CD4-positive, alpha-beta T cell treated with Interleukin-2 at 100 ng/mL for 4 hours (primary cell): ENCODE measurements around the gene SLC6A9.

Experiments used
- DNase-seq: peaks from one replicate; pipeline ENCODE4 v3.0.0-alpha.2; 2020; ENCODE audit warnings: low spot score

Gene SLC6A9

GRCh38 chr1:44029260-44029910 lies 1.9 kb downstream of the SLC6A9 start:
- DNase-seq: no peak

- no peak for DNase-seq
Observed at GRCh38 chr1:44027320-44027719, 3.9 kb downstream of the SLC6A9 start.

DNA sequence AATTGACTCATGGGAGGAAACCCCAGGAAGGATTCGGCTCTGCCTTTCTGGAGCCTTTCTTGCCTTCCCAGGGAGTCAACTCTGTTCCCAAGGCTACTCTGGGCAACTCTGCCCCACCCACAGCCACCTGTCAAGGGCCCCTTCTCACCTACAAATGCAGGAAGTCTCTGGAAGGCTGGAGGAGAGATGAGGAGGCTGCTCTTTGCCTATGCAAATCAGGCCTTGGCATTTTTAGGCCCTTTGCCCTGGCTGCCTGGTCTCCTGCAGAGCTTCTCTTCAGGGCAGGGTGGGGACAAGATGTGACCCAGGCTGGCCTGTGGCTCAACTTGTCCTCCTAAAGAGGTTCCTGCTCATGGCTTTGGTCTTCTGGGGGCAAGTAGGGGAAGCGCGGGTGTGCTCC lies 5.4 kb downstream of the SLC6A9 start:
- no peak for DNase-seq

DNA sequence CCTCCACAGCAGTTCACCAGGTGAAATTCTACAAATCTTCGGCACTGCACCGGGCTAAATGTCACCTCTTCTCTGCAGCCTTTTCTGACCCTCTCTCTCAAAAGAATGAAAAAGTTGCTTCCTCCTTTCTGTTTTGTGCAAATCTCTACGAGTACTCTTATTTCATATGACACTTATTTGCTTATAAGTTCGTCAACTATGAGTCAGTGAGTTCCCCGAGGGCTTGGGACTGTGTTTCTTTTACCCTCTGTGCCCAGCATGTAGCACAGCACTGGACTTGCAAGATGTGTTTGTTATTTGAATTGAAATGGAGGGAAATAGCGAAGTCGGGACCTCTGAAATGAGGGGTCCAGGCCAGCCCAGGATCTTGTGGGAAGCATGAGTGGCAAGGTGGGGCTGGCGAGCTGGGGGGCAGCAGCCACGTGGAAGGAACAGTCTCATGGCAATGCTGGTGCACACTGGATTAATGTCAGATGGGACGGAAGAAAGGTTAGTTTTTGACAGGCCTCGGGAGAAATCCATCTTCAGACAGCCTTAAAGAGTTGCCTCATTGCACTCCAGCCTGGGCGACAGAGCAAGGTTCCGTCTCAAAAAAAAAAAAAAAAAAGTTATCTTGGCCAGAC lies 6.2 kb downstream of the SLC6A9 start:
- no peak for DNase-seq

GRCh38 chr1:44024031-44024902 lies 7.0 kb downstream of the SLC6A9 start:
- DNase-seq: no peak

DNA sequence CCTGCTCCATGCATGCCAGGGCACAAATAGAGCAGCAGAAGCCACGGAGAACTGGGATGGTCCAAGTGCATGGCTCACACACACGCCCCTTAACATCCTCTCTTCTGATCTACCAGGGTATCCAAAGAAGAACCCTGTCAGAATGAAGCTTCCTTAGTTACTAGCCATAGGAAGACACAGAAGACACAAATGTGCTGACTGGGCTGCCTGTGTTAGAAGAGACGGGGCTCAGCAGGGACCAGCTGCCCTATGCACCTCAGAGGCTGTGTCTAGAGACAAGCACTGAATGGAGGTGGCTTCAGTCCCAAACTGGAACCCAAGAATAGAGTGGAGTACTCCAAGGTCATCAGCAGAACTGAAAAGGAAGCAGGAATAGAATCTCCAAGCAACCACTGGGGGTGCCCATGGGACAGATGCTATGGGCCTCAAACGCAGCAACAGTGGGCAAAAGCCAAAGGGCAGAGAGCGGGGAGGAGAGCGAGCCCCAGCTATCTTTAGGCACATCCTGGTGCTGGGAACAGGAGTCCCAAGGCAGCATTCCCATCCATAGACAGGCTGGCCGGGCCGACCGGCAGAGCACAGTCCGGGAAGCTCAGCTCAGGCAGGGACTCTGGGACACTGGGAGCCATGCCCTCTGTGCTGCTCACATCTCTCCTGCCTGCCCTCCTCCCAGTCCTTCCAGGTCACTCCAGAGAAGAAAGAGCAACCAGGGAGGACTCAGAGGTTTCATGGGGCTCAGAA lies 9.5 kb downstream of the SLC6A9 start:
- no peak for DNase-seq

- DNase-seq: no peak
Observed at GRCh38 chr1:44021156-44021555, 10.1 kb downstream of the SLC6A9 start.

DNA sequence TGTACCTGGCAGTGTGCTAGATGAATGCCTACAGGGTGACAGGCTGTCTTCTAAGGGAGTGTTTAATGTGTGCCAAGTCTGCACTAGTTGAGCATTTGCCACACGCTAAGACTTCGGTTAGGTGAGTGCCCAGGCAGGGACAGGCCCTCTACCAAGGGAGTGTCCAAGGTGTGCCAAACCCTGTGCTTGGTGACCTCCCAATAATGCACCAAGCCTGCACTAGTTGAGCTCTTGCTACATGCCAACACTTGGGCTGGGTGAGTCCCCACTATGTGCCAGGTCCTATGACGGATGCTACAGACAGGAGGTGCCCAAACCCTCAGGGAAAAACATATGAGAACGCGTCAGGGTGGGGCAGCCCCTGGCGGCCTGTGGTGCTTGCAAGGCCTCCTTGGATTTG lies 10.8 kb downstream of the SLC6A9 start:
- no peak for DNase-seq

GRCh38 chr1:44019466-44019948 lies 11.8 kb downstream of the SLC6A9 start:
- DNase-seq: no peak

DNA sequence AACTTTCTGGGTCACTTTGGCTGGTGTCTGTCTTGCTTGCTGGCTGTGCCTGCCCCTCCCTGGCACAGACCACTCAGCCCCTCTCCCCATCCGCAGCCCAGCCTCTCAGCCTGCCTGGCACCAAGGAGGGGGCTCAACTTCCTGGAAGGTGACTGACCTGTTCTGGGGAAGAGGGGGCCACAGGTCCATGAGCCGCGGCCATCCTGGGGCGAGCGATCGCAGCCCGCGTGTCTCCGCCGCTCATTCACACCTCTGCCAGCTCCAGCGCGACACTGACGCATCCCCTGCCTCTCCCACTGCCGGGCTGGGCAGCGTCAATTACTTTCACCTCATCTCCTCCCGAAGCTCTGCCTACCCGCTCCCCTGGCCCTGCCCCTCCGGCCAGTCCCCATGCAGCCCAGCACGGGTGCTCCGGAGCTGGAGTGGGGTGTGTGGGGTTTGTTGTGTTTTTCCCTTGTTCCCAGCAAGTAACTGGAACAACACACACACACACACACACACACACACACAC lies 14.3 kb downstream of the SLC6A9 start:
- no peak for DNase-seq

DNA sequence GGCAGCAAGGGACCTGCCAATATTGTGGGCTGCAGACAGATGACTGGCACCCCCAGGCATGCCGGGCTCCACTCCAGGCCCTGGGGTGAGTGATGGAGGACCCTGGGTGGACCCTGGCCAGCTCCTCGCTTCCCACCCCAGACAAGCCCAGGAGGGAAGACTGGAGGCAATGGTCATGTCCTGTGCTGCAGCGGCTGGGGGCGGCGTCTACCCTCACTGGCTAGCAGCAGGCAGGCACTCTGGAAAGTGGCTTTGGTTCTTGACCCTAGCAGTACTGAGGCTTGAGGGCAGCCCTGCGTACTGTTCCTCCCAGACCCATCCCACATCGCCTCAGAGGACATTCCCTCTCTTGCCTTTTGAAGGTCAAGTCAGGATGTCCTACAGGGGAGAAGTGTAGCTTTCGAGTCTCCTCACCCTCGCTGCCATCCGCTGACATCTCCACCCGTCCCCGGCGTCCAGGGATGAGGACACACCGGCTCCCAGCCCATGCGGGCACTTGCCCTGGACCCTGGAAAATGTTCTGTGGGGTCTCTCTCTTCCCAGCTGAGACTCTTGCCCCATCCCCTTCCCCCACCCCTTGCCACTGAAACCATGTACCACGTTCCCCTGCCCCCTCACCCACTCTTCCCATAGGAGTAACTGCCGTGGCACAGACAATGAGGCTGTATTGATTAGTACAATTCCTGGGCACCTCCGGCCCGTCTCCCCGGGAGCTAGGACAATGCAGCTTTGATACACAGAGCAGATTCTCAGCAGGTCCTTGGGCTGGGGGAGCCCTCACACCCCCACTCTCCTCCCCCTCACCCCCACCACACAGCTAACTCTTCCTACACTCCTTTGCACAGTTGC lies 15.0 kb downstream of the SLC6A9 start:
- no peak for DNase-seq

- no peak for DNase-seq
Observed at GRCh38 chr1:44015206-44015605, 16.1 kb downstream of the SLC6A9 start.

DNA sequence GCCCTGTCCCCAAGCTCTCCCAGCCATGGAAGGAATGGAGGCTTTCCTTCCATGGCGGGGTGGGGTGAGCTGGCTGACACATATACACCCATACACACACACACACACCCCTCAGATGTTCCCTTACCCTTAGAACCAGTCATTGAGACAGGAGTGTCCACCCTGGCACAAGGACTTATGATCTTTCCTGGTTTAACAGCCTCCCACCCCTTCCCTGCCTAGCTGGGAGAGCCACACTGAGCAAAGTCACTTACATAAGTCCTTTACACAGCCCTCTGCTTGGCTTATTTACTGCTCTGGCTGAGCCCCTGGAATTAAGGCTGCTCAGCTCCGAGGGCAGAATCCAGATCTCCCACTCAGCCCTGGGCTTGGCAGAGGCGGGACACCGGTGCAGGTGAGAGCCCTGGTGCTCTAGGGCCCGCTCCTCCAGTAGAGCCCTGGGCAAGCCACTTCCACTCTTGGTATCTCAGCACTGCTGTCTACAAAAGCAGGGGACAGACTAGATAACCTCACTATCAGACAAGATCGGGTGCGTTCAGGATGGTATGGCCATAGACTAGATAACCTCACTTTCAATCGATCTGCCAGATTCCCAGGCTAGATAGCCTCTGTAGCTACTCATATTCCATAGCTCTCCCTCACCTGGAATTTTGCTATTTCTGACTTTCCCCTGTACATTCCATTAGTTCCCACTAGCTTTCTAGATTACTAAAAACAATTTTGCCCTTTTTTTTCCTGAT lies 16.7 kb downstream of the SLC6A9 start:
- no peak for DNase-seq

GRCh38 chr1:44013949-44014348 lies 17.3 kb downstream of the SLC6A9 start:
- no peak for DNase-seq

DNA sequence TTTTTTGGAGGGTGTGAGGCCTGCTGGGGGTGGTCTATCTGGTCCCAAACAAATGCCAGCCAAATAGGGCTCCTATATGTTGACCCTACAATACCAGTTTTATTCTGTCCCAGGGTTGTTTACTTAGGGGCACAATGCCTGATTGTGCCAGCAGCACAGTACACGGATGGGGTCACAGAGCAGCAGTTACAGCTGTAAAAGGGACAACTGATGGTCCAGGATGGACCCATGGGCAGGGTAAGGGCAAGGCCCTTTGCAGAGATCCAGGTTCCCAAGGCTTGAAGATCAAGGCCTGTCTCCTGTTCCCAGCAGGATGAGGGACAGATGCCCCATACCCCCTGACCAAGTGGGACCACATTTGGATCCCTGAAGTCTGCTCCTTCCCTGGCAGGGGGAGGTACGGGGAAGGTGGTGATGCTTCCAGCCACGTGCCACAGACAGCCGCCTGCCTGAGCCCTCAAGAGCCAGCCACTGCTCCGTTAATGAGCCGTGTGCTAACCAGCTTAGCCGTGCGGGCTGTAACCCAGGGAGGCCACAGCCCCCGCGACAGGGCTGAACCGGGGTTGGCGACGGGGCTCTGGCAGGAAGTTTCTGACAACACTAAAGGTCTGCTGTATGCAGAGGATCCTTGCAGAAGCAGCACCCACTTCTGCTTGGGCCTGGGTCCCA lies 18.2 kb downstream of the SLC6A9 start:
- no peak for DNase-seq

DNA sequence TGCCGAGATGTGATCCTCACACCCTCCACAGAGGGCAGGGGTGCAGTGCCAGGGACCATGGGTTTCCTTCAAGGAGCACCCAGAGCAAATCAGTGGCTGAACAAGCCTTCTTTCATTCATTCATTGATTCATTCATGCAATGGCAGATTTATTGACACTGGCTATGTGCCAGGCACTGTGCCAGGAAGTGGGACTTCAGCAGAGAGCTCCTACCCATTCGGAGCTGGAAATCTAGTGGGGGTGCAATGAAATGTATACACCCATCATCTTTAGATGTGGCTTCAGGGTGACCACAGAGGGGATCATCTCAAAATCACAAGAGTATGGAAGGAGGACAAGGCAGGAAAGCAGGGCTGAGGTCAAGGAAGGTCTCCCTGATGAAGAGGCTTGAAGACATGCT lies 18.9 kb downstream of the SLC6A9 start:
- no peak for DNase-seq

GRCh38 chr1:44010935-44011471 lies 20.3 kb downstream of the SLC6A9 start:
- DNase-seq: no peak

- DNase-seq: no peak
Observed at GRCh38 chr1:44008259-44008658, 23.0 kb downstream of the SLC6A9 start.

DNA sequence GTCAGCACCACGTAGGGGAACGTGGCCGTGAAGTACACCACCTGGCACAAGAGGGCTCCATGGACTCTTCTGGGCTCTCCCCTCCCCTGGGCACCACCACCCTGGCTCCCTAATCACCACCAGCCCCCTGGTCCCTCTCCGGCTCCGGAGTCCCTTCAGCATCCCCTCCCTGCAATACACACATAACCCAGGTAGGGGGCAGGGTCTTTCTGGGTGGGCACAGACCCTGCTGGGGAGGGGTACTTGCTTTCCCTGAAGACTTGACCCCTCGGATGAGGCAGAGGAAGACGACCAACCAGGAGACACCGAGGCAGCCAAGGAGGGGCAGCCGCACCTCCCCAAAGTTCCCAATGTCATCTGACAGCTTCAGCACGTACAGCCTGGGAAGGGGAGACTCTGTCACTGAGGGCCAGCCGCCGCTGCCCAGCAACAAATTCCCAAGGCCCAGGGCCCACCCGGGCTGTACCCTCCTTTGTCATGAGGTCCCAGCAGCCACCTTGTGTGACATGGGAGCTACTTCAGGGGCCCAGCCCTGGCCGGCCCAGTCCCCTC lies 28.6 kb downstream of the SLC6A9 start:
- DNase-seq: no peak
